SW480 (cell line): ENCODE results near the gene LRRC28.

Source experiments
- DNase-seq: peaks from one replicate; pipeline ENCODE4 v3.0.0-alpha.2; 2016; ENCODE audit warnings: low spot score

LRRC28 gene

GRCh38 chr15:99435113-99435695, 183.9 kb downstream of the LRRC28 start:
- DNase-seq = peak; percentile 70

GRCh38 chr15:99435877-99436541, 184.7 kb downstream of the LRRC28 start:
- DNase-seq = no peak

DNA sequence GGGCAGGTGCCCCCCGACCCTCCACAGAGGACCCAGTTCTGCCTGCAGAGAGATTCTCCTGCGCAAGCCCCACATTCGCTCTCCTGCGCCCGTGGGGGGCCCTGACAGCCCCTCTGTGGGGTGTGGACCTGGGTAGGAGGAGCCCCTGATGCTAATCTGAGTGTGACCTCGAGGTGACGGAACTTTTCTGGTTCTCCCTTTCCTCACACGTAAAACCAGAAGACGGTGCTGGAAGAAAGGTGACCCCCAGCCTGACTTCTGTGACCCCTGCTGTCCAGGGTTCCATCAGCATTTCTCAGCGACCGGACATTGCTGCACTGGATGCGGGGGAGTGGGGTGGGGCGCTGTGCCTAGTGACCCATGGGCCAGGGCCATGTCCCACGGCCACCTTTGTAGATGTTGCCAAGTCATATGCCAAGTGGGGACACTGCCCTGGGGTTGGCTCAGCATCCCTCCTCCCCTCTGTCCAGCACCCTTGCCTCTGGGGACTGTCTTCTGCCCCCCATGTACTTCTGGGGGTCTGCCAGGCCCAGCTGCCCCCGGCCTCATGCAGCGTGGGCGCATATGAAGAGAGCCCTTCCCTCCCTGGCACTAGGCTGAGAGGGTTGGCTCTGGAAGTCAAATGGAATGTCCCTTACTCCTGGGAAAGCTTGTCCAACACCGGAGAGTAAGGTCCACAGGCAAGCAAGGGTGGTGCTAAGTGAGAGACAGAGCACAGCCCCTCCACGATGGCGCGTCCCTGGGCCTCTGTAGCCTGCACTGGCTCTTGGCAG, 185.4 kb downstream of the LRRC28 start:
- DNase-seq = no peak

DNA sequence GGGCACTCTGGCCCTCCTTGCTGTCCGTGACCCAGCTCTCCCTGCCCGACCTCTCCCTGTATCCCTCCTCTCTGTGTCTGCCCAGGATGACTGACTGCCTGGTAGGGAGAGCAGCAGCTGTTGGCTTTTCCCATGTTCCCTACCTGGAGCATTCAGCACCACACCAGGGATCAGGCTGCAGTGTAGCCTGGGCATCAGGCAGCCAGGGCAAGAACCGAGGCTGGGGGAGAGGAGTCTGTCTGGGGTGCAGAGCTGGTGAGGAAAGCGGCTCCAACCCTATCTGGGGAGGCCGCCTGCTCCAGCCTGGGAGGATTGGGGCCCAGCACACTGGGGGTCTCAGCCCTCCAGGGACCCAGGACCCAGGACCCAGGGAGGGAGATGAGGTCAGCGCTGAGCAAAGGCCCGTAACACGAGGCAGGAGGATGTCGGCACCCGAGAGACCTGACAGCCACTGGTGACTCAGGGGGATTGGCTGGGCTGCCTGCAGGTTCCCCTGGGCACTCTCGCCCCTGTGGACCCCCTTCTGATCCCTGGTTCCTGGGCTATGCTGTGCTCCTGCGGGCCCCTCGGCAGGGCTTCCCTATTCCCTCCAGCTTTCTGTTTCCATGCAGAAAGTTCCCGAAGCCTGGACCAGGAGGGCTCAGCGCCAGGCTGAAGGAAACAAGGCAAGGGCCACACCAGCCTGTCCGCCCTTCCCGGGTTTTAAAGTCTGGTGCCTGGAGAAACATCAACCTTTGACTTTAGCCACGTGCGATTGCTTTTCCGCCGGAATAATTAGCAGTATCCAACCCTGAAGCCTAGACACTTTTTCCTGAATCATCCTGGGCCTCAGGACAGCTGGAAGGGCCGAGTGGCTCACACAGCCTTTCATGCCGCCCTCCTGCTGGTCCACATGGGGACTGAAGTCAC, 186.3 kb downstream of the LRRC28 start:
- no peak for DNase-seq

DNA sequence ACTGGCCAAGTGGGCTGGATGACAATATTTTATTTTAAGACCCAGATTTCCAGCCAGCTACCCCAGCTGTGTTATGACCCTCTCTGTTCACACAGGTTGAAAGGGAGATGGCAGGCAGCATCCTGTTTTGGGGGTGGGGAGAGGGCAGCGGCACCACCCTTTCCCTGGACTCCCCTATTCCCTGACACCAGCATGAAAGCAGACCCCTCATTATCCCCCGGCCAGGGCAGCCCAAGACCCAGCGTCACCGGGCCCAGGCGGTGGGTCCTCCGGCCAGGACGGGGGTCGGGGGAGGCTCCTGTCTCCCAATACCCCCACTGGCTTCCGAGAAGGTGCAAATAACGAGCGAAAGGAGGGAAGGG, 186.9 kb downstream of the LRRC28 start:
- DNase-seq = no peak

- DNase-seq = no peak
These were observed 187.6 kb downstream of the LRRC28 start for GRCh38 chr15:99438691-99439523.

GRCh38 chr15:99439524-99439835, 188.2 kb downstream of the LRRC28 start:
- DNase-seq = no peak

GRCh38 chr15:99440029-99440428, 188.7 kb downstream of the LRRC28 start:
- no peak for DNase-seq
